Measurements from ENCODE around the gene CDK15.

Gene CDK15

DNA sequence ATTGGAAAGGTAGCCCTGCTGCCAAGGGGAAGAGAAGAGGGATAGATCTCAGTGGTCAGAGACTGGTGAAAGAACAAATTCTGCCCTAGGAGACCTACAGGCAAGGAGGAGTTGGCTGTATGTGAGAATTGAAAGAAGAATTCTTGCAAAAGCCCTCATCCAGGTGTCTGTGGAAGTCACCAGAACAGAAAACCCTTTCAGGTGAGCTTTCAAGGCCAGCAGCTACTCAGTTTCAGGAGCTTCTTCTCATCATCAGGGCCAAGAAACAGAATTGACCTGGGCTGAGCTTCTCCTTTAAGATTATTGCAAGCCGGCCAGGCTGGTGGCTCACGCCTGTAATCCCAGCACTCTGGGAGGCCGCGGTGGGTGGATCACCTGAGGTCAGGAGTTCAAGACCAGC lies 110.2 kb downstream of the CDK15 start:
- DNase-seq, result no peak

DNA sequence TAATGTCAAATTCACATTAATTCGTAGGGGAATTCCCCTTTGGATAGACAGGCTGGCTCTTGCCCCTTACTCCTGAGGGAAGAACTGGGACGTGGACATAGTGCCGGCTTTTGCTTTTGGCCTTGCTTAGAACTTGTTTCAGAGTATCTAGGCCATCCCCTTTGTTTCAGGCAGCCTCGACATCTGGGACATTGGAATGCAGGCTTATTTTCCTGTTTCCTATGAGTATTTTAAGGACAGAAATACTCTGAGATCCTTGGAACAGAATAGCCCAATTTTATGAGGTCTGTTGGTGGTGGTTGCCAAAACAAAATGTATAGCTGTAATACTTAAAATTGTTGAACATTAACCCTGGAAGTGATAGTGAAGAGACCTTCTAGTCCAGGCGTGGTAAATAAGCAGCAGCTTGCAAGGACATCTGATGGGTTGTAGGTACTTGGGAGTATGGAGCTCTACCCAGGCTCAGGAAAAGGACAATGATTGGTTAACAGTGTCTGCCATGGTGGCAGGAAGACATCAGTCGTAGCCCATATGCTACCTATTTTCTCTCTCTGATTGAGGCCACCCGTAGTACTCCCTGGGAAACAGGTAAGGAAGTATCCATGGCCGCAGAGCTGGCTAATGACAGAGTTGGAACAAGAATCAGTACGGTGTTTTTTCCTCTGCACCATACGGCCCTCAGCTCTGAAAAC lies 112.4 kb downstream of the CDK15 start:
- no peak for DNase-seq

DNA sequence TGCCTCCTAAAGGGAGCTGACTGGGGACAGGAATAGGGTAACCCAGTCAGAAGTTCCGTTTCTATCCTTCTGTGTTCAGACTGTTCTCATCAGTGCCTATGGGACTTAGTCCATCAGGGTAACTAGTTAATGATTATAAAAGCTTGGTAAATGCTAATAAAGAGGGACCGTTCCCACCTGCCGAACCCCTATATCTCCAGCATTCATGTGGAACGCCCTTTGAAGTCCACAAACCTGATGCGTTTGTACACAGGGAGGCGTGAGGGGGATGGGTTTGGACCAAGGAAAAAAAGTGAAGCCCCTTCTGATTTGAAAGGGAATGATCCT lies 112.9 kb downstream of the CDK15 start:
- no peak for DNase-seq

DNA sequence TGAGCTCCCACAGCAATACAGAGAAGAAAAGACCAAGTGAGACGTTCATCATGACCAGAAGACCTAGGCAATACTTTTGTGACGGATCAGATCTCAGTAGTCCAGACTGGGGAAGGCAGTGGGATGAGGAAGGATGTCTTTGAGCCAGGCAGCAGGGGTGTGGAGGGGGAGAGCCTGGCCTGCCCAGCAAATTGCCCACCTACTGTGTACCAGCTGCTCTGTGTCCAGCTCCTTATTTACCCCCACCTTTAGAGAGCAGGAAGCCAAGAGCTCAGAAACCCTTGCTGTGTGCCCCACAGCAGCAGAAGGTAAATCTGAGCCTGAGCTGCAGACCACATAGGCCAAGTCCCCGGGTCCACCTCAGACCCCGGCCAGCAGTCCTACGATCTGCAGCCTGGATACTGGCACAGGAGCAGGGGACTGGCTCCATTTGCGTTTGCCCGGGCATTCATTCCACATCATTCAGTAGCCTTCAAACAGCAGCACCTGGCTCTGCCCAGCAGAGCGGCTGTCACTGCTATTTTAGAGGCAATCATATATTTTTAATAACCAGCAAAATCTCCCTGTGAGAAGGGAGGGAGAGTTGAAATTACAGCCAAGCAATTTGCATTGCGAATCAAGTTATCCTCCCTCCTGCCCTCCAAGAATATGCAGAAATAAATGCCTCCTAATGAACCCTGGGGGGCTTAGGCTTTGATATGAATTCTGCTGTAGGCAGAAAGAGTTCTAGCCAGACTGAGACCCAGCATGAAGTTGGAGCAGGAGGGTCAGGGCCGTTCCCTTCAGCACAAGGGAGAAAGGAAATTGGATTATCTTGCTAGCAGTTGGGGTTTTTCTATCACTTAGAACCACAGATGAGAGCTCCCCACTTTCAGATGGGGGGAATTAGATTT lies 117.3 kb downstream of the CDK15 start:
- DNase-seq, result no peak

DNA sequence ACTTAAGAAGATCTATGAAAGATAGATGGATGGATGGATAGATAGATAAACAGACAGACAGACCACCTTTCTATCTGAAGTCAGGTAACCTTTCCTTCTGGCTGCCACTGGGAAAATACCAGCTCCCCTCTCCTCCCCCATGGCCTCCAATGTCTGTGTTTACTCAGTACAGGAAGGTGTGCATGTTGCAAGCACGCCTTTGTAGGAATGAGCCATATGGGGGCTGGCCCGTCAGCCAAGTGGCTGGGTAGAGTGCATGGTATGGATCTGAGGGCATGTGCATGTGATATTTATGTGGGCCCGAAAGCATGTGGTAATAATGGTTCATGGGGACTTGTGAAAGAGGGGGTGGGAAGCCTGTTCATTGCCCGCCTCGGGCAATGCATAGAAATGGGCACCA lies 118.1 kb downstream of the CDK15 start:
- no peak for DNase-seq

DNA sequence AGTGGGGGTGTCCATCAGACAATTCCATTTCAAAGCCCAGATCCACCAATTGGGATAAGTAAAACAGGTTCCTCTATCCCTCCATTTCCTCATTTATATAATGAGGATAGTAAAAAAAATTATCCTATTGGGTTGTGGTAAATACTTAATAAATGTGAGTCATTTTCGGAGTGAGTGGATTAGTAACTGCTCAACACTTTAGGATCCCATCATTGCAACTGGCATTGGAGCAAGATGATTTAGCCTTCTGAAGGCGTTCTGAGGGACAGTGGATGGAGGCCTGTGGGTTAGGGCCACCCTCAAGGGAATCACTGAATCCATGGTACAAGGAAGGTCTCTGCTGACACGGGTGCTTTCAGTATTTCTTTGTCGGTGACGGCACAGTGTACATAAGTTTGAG lies 118.7 kb downstream of the CDK15 start:
- DNase-seq, result no peak

DNA sequence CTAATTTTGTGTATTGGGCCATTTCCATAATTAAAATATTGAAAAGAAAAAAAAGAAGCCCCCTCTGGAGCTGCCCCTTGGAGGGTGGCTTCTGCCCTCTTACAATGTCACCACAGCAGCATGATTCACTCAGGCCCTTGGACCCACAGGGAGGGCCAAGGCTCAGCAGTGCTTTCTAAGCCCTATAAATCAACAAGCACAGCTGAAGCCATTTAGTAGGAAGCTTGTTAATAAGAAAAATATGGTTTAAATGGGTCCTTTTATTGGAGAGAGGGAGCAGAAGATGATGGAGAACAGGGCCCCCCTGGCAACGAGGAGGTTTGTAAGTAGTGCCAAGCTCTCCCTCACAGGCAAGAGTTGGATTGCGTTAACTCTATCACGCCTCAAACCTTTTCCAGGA lies 119.7 kb downstream of the CDK15 start:
- no peak for DNase-seq

DNA sequence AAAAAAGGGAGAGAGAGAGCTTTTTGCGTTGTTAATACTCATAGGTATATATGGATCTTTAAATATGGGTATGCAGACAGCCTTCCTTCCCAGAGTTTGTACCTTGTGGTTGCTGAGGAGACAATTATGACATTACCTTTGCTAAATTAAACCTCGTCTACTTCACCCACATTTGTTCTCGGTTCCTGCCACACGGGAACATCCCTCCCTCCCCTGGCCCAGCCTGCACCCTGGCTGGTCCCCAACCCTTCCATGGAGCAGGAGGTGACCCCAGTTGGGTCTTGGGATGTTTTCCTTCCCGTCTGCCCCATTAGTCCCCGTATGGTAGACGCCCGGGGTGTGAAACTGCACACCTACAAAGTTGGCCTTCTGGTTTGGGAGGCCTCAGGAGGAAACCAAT lies 122.0 kb downstream of the CDK15 start:
- DNase-seq, result no peak

DNA sequence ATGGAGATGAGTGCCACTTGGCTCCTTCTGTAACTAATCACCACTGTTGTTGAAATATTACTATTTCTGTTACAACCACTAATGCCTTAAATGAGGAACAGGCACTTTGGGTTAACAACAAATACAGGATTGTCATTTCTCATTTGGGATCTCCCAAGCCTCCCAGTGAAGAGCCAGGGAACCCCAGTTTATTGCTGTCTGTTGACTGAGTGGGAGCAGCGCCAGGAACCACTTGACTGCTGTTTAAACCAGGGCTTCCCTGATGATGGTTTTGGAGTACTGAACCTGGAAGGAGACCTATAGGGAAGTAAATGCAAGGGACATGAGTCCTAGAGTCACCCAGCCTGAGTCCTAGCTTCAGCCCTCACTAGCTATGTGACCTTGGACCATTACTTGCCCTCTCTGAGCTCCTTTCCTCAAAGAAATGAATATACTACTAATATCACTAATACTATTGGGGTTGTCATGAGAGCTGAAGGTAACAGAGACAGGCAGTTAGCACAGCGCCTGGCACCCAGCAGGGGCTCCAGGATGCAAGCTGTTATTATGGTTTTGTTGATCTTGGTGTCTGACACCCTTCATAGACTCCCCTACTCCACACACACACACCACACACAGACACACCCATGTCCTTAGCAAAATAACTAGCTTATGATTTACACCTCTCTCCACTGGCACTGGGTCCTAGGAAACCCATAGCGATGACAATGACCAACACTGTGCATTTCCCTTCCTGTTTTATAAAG lies 123.1 kb downstream of the CDK15 start:
- DNase-seq, result peak; percentile 87

DNA sequence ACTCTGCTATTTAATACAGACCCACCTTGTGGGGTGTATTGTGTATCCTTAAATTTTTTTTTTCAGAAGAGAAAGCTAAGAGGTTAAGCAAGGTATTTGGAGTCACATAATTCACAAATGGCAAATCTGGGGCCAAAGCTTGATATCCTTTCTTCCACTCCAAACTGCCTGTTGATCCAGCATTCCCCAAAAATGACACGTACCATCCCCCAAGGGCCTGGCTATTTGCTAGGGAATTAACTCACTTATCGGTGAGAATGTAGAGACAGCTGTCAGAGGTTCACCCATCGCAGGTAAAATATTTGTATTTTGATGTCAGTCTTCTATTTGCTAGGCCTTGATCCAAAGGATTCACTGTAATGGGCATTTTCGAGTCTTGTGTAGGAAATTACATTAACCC lies 123.7 kb downstream of the CDK15 start:
- DNase-seq, result no peak

DNA sequence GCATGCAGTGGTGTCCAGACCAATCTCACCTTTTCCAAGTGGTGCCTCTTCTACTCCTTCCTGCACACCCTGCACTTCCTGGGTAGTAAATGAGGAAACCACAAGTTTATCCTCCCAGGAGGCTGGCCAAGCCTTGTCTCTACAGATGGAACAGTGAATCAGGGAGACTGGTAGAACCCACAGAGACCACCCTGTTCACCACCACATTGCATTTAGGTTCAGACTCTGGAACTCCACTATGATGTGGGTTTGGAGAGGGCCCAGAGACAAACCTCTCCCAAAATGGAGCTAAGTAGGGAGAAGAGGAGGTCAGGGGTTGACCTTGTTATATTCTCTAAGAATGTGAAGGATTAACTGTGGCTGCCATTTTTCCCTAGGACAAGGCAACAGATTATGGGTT lies 124.5 kb downstream of the CDK15 start:
- DNase-seq, result no peak

DNA sequence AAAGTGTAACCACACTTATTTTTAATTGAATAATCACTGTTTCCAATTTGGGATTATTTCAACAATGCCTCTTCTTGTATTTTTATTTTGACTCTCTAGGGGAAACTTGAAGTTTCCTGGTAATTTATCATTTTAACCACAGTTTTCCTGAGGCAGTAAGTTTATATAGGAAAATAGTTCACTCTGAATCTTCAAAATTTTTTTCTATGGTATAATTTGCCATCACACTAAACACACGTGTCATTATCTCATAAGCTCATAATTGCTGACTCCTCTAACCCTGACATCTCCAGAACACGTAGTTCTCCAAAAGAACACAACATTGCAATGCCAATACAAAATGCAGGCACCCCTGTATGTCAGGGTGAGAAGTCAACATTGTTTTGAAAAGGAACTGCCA lies 125.1 kb downstream of the CDK15 start:
- DNase-seq, result no peak

DNA sequence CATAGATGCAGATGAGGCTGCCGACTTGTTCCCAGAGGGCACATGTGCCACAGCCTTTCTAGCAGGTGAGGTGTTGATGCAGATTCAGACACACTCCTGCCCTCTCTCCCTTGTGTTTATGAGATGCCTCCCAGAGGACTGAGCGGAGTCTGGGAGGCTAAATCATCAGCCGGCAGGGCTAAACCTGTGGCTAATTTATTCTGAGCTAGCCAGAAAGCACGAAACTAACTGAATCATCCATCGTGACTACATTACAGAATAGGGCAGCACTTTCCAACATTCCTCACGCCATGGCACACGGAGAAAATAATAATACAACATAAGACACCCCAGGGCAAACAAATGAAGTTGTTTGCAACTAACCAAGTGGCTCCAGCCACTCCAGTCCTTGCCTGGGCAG lies 125.6 kb downstream of the CDK15 start:
- no peak for DNase-seq

DNA sequence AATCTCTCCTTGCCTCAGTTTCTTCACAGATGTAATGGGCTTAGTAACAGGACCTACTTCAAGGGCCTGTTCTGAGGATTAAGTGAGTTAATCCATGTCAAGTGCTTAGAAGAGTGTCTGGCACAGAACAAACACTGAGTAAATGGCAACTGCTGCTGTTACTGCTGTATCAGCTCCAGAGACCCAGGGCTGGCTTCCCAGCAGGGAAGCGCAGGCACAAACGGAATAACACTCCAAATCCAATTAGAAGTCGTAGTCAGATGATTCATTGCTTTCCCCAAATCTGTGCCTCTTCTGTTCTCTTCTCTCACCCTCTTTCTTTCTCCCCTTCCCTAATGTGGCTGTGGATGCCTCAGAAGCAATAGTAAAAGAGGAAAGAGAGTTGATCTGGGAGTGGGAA lies 126.2 kb downstream of the CDK15 start:
- no peak for DNase-seq

DNA sequence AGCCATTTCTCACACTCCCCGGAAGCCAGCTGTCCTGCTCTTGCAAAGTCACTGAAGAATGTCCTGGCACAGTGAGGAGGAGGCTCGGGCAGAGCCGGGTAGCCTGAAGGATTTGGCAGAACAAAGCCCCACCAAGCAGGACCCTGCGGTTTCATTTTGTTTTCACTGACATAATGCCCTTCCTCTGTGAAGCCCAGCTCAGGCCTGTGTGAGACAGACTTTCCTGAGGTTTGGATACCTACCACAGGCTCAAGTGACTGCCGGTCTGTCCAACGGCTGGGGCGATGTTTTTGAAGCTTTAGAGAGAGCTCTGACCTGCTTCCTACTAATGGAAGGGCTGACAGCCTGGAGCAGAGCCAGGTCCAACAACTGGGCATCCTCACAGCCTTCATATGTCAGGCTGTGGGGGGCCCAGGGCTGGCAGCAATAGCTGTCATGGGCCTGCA lies 127.5 kb downstream of the CDK15 start:
- DNase-seq, result no peak

DNA sequence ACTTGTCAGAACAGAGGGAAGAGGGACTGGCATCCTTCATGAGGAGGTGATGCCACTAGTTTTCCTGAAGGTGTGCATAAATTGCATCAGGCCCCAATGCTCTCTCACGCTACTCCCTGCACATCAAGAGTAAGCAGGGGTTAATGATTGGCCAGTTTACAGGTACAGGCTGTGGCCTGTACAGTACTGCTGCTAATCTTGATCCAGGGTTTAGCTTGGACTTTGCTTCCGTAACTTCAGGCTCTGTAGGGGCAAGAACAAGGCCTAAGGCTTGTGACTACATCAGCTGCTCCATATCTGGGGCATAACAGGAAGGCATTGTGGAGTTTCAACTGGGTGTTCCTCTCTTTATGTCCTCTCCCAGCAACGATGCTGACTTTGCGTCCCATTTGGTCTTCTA lies 130.5 kb downstream of the CDK15 start:
- DNase-seq, result no peak

DNA sequence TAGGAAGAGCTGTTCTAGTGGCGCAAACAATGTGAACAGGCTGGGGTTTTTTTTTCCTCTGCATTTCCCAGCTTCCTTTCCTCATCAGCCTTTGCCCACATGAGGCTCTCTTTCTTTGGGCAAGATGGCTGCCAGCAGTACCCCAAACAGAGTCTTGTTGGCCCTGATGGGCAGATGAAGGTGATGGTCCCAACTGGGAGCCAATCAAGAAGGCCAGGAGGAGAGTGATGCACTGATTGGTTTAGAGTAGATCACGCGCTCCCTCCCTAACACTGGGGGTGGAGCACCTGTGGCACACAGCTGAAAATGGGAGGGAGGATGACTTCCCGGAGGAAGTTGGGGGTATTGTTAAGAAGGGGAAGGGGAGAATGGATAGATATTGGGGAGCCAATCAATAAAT lies 131.0 kb downstream of the CDK15 start:
- no peak for DNase-seq

DNA sequence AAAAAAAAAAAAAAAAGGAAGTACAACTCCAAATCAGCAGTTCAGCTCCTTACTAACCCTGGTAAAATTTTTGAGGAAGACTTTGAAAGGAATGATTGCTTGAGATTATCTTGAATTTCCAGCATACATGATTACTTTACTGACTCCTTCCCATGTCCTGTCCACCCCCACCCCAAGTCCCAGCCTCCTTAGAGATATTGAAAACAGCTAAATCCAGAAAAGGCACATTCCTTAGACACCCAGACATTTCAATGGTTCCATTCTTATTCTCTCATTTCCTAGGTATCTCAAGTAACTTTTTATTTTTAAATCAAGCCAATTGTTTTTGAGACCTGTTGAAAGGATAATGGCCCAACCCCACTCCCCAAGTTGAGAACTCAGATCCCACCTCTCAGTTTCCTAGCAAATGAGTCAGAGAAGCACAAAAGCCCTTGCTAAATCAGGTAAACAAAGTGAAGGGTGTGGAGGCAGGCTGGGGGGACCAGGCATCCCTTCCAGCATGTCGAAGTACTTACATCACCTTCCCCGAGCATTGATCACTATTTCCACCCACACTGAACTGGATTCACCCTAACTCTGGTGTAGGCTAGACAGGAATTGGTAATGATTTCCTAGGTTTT lies 131.9 kb downstream of the CDK15 start:
- no peak for DNase-seq

DNA sequence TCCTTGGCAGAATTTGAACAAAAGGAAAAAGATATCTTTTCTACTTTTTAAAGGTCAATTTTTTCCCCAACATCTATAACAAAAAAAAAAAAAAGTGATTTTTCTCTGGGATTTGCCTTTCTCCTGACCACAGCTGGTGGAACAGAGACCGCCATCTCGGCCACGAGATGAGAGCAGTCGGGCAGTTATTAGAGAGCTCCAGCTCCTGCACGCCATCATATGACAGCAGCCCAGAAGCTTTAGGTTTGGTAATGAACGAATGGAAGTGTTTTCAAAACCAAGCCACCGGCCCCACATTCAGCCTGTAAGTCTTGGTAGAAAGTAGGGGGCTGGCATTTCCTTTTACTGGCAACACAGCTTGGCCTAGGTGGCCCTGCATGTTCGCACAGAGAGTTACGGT lies 132.4 kb downstream of the CDK15 start:
- no peak for DNase-seq

DNA sequence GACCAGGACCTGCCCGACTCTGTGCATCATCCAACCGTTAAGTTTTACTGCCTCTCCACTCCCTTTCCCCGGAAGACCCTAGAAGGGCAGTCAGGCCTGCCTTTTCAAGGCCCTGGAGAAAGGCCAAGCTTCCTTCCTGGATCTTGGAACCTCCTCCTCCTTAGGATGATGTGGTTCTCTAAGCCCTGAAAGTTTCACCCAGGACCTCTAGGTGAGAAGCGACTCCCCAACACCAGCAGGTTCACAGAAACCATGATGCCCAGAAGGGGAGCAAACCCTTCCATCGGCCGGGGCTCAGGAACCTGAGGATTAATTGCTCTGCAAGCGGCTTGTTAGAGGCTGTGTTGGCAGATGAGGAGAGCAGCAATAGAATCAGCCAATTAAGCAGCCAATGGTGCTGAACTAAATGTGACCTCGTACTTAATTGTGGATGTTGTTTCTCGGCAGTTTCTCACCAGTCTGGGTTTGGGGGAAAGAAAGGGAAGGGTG lies 133.2 kb downstream of the CDK15 start:
- no peak for DNase-seq

DNA sequence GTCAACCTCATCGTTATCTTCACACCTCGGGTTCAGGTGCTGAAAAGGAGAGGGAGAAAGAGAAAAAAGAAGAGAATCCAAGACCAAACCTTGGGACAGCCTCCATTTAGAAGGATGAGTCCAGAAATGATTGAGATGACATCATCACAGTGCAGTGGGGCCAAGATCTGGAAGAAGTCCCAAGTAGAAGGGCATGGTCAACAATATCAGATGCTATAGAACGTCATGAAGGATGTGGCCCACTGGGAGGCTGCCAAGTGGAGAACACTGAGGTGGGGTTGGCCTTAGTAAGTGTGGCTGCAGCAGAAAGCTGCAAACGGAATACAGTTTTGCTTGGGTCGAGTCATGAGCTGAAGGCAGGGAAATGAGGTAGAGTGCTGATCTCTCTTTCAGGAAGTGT lies 136.2 kb downstream of the CDK15 start:
- no peak for DNase-seq

Data from NCI-H748 treated with DMSO at 0.1 percent for 48 hours (cell line).